ENCODE data around the gene TCF7L1.
A peak's percentile ranks its signal among the peaks of the same experiment; 100 is the strongest.
"Not testable (repeated sequence)": the region's sequence is repeated elsewhere in the genome, so short reads cannot be mapped to it uniquely, and the experiment has no call there.

Gene TCF7L1

DNA sequence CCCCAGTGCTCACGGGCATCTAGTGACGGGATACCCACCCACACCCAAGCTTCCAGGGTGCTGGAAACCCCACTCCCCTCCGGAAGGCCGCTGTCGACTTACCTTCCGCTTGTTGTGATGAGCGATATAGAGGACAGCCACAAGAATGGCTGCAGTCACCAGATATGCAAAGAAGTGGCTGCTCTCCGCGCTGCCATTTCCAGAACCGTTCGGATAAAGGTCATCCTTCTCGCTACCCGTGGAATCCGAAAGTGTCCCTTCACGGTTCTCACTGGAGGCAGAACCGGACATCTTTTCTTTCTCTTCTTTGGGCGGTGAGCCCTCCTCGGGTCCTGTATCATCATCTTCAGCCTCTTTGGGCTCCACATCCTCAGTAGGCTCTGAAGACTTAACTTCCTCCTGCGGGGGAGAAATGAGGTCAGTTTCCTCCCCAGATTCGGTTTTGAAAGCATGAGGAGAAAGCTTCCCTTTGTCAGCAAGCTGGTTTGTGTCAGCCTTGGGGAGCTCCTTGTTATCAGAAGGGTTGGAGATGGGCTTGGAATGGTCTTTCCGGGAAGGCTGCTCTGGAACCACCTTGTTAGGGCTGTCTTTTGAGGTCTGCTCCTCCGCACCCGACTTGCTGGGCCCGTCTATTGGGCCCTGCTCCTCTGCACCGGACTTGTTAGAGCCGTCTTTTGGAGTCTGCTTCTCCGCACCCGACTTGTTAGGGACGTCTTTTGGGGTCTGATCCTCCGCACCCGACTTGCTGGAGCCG lies 193.4 kb downstream of the TCF7L1 start:
- no peak for DNase-seq (ENCODE audit: low read depth)

DNA sequence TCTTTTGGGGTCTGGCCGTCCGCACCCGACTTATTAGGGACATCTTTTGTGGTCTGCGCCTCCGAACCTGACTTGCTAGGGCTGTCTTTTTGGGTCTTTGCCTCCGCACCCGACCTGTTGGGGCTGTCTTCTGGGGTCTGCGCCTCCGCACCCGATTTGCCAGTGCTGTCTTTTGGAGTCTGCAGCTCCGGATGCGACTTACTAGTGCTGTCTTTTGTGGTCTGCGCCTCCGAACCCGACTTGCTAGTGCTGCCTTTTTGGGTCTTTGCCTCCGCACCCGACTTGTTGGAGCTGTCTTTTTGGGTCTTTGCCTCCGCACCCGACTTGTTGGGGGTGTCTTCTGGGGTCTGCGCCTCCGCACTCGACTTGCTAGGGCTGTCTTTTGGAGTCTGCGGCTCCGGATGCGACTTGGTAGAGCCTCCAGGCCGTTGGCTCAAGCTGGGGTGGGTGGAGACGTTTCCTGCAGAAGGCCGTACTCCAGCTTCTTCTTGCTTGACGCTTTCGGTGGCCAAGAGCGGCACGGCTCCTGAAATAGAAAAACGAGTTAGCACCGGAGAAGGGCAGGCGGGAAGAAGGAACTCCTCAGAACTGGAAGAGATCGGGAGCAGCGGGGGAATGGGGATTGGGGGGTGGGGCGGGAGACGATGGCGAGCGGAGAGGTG lies 194.1 kb downstream of the TCF7L1 start:
- peak; percentile 35 for DNase-seq (ENCODE audit: low read depth)

DNA sequence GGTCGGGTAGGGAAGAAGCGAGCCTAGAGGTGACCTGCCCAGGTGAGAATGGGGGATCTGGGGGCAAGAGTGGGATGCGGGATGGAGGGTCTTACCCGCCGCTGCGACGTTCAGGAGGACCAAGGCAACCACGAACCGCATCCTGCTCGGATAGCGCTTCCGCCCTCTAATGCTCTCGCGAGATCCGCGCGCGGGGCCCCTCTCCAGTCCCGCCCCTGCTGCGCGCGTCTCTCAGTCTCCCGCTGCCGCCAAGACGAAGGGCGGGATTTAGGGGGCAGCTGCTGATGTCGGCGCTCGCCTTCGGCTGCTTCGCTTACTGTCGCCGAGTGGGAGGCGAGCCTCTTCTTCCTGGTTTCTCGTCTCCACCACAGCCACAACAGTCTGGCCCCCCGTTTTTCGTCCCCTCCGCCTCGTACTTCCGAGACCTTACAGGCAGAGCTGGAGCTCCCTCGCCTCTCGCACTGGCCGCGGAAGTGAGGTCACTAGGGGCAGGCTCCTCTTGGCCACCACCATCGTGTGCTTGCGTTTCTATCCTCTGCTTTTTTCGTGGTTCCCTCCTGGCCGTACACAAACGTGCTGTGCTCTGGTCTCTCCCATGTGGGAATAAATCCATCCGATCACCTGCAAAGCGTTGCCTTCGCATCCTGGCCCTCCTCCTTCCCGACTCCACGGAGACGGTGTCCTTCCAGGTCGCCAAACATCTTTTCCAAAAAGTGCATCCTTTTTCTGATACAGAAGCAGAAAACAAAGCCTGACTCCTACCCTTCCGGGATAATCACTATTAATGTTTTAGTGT lies 194.8 kb downstream of the TCF7L1 start, which contains the start of gene TGOLN2:
TGOLN2 (minus strand) TSS at position 168 of the 796 bp plus-strand sequence; CDS start at position 141, 27 bp downstream.
- peak; percentile 90 for DNase-seq (ENCODE audit: low read depth)

DNA sequence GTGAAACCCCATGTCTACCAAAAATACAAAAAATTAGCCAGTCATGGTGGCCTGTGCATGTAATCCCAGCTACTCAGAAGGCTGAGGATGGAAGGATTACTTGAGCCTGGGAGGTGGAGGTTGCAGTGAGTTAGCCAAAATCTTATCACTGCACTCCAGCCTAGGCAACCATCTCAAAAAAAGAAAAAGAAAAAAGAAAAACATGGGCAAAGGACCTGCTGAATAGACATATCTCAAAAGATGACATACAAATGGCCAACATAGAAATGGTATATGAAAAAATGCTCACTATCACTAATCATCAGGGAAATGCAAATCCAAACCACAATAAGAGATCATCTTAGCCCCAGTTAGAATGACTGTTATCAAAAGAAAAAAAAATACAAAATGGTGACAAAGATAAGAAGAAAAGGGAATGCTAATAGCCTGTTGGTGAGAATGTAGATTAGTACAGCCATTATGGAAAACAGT lies 196.0 kb downstream of the TCF7L1 start:
- no peak for DNase-seq (ENCODE audit: low read depth)

DNA sequence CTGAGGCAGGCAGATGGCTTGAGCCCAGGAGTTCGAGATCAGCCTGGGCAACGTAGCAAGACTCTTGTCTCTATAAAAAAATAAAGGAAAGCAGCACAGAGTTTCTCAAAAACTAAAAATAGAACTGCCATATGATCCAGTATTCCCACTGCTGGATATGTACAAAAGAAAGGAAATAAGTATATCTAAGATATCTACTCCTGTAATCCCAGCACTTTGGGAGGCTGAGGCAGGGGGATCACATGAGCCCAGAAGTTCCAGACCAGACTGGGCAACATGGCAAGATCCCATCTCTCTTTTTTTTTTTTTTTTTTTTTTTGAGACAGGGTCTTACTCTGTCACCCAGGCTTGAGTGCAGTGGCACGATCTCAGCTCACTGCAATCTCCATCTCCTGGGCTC lies 196.5 kb downstream of the TCF7L1 start:
- DNase-seq (ENCODE audit: low read depth): not testable (repeated sequence)

DNA sequence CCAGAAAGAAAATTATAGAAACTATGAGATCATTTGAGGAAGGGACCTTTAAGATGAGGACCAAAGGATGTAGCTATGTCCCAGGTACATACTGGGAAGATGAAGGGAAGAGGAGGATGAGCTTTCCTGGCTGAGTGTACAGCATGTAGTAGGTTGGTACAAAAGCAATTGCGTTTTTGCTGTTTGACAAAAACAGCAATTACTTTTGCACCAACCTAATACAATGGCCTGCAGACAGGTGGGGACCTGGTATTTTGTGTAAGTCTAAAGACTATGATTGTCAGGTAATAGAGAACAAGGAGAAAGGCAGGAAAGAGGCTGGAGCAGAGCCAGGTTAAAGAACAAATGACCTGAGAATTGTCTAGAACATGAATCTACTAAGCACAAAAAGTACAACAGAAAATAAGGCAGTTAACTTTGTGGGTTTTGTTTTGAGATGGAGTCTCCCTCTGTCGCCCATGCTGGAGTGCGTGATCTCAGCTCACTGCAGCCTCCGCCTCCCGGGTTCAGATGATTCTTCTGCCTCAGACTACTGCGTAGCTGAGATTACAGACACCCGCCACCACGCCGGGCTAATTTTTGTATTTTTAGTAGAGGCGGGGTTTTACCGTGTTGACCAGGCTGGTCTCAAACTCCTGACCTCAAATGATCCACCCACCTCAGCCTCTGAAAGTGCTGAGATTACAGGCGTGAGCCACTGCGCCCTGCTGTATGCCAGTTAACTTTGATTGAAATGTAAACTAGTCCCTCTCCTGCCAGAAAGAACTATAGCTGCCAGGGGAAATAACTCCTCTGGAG lies 197.8 kb downstream of the TCF7L1 start:
- no peak for DNase-seq (ENCODE audit: low read depth)

DNA sequence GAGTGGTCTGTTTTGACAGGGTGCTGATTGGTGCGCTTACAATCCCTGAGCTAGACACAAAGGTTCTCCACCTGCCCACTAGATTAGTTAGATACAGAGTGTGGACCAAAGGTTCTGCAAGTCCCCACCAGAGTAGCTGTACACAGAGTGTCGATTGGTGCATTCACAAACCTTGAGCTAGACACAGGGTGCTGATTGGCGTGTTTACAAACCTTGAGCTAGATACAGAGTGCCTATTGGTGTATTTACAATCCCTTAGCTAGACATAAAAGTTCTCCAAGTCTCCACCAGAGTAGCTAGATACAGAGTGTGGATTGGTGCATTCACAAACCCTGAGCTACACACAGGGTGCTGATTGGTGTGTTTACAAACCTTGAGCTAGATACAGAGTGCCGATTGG lies 200.7 kb downstream of the TCF7L1 start:
- not testable (repeated sequence) for DNase-seq (ENCODE audit: low read depth)

DNA sequence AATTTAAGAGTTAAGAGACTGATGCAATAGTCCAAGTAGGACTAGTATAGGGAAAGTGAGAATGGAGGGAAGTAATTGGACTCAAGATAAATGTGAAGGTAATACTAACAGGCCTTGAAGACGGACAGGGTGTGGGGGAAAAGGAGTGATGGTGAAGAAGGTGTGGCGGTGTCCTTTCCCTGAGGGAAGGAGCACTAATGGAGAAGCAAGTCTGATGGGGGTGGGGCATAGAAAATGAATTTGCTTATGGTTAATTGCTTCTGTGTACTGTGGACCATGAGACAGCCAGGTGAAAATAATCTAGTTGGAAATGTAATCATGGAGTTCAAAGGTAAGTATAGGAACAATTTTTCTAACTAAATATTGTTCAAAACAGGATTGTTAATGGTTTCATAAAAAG lies 201.7 kb downstream of the TCF7L1 start:
- DNase-seq (ENCODE audit: low read depth): no peak

DNA sequence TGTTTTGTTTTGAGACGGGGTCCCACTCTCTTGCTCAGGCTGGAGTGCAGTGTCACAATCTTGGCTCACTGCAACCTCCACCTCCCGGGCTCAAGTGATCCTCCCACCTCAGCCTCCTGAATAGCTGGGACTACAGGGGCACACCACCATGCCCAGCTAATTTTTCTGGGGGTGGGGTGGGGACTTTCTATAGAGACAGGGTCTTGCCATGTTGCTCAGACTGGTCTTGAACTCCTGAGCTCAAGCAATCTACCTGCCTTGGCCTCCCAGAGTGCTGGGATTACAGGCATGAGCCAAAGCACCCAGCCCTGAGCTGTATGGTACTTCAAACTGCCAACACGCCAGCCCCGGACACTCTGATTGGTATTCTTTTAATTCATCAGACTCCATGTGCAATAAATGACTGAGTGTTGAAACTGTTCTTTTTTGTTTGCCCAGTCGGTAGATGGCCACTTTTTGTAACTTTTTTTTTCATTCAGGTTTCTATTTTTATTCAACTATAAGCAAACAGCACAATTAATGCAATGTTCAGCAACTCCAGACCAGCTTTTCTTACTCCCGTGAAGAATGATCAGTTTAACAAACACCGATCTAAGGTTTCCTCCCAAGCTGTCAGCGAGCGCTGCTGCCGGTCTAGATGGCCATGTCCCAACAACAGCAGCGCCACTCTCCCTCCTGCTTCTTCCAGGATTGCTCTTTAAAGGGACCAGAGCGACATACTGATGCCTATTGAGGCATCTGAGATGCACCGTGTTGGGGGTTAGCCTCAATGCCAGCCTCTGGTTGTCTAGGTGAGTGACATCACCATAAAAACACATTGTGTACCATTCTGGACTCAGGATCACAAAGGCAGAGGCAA lies 207.1 kb downstream of the TCF7L1 start:
- no peak for DNase-seq (ENCODE audit: low read depth)

DNA sequence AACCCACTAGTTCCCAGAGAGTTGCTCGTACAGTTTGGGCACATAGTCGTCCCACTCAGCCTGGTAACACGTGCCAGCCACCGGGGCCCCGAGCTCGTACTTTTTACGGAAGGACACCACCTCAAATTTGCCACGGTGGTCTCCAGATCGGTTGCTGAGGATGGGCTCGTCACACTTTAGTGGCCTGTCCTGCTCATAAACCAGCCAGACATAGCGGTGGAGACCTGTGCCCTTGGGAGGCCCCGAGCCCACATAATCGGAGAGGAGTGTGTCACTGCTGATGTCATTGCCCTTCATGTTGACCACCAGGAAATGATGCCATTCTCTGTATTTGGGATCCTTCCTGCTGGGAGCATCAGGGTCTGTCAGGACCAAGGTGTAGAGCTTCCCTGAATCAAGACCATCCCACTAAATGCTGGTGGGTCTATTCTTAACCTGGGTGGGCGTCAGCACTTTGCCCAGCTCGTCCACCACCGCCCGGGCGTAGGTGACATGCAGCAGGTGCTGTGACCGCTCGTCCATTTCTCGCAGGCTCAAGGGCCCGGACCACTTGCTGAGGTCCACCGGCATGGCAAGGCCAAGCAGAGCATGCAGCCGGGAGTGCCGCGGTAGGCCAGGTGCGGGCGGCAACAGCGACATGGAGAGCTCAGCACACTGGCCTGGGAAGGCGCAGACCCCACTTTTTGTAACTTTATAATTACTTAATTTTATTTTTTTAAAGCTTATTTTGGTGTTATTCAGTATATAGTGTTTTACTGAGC lies 208.3 kb downstream of the TCF7L1 start:
- no peak for DNase-seq (ENCODE audit: low read depth)

DNA sequence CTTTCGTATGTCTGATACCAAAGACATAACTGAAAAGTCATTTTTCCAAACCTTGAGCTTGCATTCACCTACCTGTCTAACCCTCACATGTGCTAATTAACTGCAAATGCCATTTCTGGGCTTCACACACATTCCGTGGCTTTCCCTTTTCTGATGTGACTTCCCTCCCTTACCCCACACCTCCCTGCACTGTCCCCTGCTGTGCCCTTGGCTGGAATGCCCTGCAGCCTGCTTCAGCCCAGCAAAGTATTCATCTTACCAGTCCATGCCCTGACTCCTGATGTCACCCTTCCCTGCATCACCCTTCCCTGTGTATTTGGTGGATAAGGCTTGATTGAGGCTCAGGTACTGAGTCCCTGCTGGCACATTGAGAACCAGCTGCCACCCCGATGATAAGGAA lies 209.0 kb downstream of the TCF7L1 start:
- no peak for DNase-seq (ENCODE audit: low read depth)

DNA sequence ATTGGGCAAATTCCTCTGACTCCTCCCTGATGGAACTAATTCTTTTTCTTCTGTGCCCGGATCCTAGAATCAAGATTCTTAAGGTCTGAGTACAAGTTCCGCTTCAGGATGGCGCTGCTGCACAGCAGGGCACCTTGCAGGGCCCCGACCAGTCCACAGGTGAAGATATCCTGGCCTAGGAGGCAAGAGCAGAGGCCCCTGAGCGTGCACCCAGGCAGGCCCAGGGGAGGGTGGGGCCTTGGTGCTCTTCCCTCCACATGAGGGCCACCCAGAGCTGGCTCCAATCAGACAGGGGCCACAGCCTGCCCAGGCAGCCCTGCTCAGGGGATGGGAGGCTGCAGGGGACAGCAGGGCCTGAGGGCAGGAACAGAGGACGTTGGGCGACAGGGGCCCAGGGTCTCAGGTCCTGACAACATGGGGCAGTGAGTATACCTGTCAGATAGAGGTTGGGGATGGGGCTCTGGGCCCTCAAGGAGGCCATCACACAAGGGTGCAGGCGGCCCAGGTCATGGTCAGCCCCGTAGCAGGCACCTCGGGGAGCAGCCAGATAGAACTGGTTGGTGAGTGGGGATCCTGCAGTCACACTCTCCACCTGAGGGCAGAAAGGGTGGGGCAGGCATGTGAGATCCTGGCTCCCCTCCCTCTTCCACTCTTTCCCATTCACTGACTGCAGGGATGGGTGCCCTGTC lies 210.2 kb downstream of the TCF7L1 start:
- DNase-seq (ENCODE audit: low read depth): not testable (repeated sequence)

DNA sequence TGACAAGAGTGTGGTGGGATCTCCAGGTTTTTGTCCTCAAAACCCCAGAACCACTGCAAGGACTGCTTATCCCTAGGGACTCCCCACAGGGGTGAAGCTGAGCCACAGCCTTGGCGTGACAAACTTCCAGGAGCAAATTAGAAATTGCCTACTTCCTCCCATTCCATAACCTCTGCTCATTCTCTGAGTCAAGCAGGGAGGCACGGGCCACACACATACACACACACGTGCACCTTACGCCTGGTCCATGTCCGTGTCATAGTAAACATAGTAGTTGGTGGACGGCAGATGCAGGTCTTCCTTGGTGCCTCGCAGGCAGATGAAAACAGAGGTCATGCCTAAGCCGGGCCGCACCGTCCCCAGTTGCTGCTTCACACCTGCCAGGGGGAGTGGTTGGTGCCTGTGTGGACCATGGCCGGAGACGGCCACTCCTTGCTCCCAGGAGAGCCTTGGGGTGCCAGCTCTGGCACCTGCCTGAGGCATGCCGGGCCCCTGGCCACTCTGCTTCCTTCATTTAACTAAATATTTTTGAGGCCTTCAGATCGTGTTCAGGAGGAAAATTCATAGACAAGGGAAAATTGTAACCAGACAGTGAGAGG lies 211.3 kb downstream of the TCF7L1 start:
- DNase-seq (ENCODE audit: low read depth): no peak

DNA sequence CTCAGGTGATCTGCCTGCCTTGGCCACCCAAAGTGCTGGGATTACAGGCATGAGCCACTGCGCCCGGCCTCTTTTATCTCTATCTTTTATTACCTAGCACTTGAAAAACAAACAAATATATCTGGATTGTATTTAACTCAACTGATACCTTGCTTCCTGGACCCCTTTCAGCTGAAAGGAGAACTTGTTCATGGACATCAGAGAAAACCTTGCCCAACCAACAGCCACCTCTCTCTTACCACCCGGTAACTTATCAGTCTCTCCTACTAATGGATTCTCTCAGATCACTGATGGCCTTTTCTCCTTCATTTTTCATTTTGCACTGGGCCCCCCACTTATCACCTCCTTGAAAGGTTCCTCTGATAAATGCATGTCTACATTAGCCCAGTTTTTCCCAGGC lies 214.4 kb downstream of the TCF7L1 start:
- no peak for DNase-seq (ENCODE audit: low read depth)

DNA sequence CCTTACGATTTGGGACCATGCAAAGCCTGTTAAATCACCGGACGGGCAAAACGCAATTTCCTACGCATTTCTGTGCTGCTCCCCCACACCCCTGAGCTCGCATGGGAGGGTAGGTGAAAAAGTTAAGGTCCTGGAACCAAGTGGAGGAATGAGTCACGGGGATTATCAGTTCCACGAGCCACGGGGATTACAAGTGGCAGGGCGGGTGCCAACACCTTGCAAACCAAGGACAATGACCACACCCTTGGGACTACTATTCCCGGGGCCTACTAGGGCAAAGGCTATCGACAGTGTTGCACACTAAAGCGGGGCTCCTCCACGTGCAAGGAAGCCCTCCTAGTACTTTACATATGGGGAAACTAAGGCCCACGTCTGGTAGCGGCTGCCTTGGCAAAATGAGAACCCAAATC lies 220.7 kb downstream of the TCF7L1 start:
- peak; percentile 1 for DNase-seq (ENCODE audit: low read depth)

DNA sequence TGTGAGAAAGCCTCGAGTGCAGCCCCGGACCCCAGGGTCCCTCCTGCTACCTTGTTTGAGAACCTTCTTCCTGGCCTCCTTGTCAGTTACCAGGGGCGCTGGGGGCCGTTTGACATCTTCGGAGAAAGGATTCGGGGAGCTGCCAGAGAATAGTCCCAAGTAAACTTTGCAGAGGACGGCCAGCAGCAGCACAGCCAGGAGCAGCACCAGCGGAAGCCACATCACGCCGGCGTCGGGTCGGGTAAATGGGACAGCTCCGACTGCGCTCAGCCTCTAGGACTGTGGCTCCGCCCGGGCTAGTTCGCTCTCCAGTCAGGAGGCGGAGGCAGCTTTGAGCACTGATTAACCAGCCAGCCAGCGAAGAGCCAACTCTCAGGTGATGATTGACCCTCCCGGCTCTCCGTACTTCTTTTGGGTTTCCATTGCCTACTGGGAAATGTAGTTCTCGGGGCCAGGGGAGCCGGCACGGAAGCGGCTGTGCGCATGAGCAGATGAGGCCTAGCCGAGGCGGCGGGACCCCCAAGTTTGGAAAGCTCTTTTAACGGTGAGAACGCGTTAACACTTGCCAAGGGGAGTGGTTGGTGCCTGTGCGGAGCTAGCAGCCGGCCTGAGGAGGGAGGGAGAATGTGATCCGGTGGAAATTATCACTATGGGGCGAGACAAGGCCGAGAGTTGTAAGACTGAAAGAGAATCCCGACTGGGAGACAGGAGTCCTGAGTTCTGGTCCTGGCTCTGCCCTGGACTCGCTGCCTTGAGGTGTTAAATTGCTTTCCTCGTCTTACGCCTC lies 221.3 kb downstream of the TCF7L1 start, which contains the start of the genes ELMOD3 and RETSAT:
ELMOD3 (plus strand) TSS at position 484 of the 787 bp plus-strand sequence. CDS start 2,430 bp downstream, outside the sequence.
RETSAT (minus strand) TSS at position 243 of the 787 bp plus-strand sequence; CDS start at position 222, 21 bp downstream.
- DNase-seq (ENCODE audit: low read depth): peak; percentile 94

DNA sequence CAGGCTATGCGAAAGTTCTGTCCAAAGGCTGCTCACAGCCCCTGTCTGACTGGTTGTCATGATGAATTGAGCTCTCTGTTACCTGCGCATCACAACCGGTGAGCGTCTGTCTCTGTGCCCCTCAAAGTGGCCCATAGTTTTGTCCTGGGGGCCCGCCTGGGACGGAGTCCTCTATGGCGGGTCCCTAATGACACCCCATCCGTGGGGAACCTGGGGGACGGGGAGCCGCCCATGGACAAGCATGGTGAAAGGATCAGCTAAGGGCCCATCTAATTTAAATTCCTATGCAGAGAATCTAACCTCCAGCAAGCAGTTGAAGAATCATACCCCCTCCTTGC lies 221.8 kb downstream of the TCF7L1 start:
- DNase-seq (ENCODE audit: low read depth): no peak

DNA sequence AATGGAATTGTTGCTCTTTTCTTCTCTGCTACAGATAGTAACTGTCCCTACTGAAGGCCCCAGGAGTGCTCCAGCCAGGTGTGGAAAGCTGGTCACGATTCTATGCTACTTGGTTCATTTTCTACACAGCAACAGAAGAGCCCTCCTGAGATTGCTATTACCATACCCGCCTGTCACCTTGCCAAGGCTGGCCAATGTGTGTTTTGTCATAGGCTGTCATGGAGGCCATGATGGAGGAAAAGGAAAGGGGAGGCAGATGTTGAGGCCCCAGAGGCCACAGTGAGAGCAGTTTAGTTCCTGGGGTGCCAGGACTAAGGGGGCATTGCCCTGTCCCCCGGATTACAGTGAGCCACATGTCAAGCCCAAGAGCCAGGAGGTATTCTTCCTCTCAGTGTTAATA lies 222.3 kb downstream of the TCF7L1 start:
- DNase-seq (ENCODE audit: low read depth): no peak
